Epithelial cell of proximal tubule (primary cell): ENCODE measurements around the gene TEKT3. TPM values are rescaled to one million over a fixed set of nuclear protein-coding genes. Genes with fewer than 3 reads are reported as not detected.

ENCODE experiments used
- DNase-seq: peaks from one replicate; pipeline ENCODE4 v3.0.0-alpha.2; 2011; ENCODE audit warnings: low read depth
- H3K4me3 ChIP-seq: 2 replicates; pipeline ENCODE4 v1.5.1; 2011; ENCODE audit warnings: low read depth, mild to moderate bottlenecking, low read length
- total RNA-seq: library from RNA; depleted of rRNA; stranded (reverse); fragments of >200 nt; gene quantifications from 2 replicates; pipeline ENCODE4 v1.2.3, GENCODE V29; 2015
- TF ChIP-seq, protein P1 (sequence below): conservative IDR thresholded peaks from 2 replicates; pipeline ENCODE4 v1.5.1; 2012; ENCODE audit warnings: low read depth, mild to moderate bottlenecking, low read length

Gene TEKT3
- total RNA-seq, 1 donor from 2014 or later = not detected

DNA sequence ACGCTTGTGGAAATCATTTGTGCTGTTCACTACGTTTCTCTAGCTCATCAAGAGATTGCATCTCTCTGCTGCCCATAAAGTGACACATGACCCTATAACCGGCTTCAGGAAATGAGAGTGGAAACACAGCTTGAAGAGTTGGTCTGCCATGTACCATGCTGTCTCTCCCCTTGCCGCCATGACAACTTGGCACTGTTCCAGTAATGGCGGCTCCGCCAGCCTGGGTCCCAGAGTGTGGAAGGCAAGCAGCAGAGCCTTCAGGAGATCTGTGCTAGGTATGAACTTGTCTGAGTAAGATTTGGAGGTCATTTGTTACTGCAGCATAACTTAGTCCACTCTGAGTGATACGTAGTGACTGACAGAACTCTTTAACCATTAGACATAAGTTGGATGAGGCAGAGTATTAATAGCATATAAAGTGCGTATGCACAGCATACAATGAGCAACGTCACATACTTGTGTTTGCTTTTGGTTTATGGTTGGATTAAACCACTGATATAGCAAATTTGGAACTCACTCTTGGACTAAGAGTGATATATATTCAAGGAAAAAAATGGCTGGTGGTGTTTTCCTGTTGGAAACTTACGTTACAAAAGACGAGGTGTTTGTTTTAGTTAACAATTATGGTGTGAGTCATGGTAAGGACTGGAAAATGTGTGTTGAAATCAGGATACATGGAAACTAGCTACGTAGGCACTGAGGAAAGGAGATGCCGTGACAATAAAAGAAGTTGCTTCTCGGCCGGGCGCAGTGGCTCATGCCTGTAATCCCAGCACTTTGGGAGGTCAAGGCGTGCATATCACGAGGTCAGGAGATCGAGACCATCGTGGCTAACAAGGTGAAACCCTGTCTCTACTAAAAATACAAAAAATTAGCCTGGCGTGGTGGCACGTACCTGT is 51.9 kb downstream of the TEKT3 start:
- H3K4me3 ChIP-seq = no peak overlapping the region
- TF ChIP-seq, protein P1, sequence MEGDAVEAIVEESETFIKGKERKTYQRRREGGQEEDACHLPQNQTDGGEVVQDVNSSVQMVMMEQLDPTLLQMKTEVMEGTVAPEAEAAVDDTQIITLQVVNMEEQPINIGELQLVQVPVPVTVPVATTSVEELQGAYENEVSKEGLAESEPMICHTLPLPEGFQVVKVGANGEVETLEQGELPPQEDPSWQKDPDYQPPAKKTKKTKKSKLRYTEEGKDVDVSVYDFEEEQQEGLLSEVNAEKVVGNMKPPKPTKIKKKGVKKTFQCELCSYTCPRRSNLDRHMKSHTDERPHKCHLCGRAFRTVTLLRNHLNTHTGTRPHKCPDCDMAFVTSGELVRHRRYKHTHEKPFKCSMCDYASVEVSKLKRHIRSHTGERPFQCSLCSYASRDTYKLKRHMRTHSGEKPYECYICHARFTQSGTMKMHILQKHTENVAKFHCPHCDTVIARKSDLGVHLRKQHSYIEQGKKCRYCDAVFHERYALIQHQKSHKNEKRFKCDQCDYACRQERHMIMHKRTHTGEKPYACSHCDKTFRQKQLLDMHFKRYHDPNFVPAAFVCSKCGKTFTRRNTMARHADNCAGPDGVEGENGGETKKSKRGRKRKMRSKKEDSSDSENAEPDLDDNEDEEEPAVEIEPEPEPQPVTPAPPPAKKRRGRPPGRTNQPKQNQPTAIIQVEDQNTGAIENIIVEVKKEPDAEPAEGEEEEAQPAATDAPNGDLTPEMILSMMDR = no peak
- DNase-seq = peak; percentile 42

DNA sequence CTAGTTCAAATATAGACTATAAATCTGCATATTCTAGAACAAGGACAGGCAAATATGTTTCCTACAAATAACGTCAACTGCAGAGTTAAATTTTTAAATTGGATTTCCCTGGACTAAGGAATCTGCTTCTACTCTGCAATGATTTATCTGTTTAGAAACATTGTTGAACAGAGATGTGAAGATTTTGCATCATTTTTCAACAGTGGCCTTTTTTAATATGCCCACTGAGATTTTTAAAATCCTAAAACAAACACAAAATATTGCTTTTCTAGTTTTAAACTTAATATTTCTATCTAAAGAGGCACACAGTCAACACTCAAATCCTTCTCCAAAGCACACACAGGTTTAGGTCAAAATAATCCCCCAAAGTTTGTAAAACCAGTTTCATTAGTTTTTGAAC is 52.5 kb downstream of the TEKT3 start:
- H3K4me3 ChIP-seq = no peak overlapping the region
- DNase-seq = no peak
- TF ChIP-seq, protein P1 = no peak

GRCh38 chr17:15287538-15288267 is 53.7 kb downstream of the TEKT3 start:
- no peak for DNase-seq
- H3K4me3 ChIP-seq = no peak overlapping the region
- TF ChIP-seq, protein P1 = no peak

- TF ChIP-seq, protein P1 = no peak
- H3K4me3 ChIP-seq = no peak overlapping the region
- no peak for DNase-seq
Measured at GRCh38 chr17:15285466-15285865, 55.9 kb downstream of the TEKT3 start.

- no peak for DNase-seq
- TF ChIP-seq, protein P1 = no peak
Measured at GRCh38 chr17:15284537-15284936, 56.9 kb downstream of the TEKT3 start.

DNA sequence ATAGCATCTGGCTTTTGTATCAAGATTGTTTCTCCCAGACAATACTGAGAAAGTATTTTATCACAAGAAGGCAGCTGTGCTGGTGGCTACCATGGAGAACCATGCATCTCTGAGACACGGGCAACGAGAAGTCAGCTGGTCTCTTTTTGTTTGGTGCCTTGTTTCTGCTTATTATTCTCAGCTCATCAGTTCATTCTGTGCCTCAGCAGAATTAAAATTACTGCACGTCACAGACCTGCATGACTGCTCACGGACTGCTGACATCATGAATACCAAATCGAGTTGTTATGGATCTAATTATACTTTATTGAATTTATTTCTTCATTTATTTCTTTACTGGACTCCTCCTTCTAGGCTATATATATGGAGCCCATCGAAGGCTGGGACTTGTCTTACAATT is 57.3 kb downstream of the TEKT3 start:
- H3K4me3 ChIP-seq = no peak overlapping the region
- TF ChIP-seq, protein P1 = no peak
- no peak for DNase-seq

More at GRCh38 chr17:15284537-15284936, 56.9 kb downstream of the TEKT3 start:
- H3K4me3 ChIP-seq = no peak overlapping the region
